Measurements from ENCODE around the gene RASGEF1C. TPM values are rescaled to one million over a fixed set of nuclear protein-coding genes. Genes with fewer than 3 reads are reported as not detected.

RASGEF1C gene
- total and polyA plus RNA-seq, 8 donors = 0.09 to 0.38 TPM; not detected in 6

GRCh38 chr5:180068519-180069090 is 140.4 kb downstream of the RASGEF1C start:
- TF ChIP-seq CTCF (IDR thresholded peaks at IDR 0.05) = no peak
- H3K27ac ChIP-seq = peak overlapping the region in 1 of 4 donors; percentile 95
- FAIRE-seq = no peak
- DNase-seq = no peak
- no peaks in the 10 kb centered on the region for H3K36me3 ChIP-seq
- H3K4me3 ChIP-seq = no peak overlapping the region
- WGBS, 2 donors = 14 to 23% methylated on average over 6 of the region's 6 CpGs
- ATAC-seq = no peak
- intact Hi-C loops (cut with DNase I) = no loop called here
- no peaks in the 10 kb centered on the region for H3K9me3 ChIP-seq
- H3K27me3 ChIP-seq = no peaks in the 10 kb centered on the region
- peaks cover 10 to 21% (median 16%) of the 10 kb centered on the region in 3 donors for H3K4me1 ChIP-seq

DNA sequence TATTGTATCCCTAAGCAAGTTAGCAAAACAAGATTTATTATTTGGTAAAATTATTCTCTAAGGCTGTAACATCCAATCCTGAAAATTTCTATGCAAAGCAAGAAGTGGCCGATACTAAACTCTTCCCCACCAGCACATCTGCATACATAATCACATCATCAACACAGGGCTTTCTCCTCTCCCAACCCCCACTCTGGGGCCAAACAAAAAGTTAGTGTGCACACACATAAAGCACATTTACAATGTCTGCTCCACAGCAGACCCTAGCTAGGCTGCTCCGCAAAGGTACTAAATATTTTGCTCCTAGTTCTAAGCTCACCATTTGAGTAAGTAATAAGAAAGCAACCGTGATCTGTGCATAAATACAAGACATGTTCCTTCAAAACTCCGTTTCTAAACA is 141.0 kb downstream of the RASGEF1C start:
- Histone ChIP-seq H3K4me3 (no peak overlapping the region), H3K9me3 (no peaks in the 10 kb centered on the region), H3K4me1 (peaks cover 10 to 21% (median 16%) of the 10 kb centered on the region in 3 donors), H3K27me3 (no peaks in the 10 kb centered on the region), H3K36me3 (no peaks in the 10 kb centered on the region), H3K27ac (no peak overlapping the region)
- no peak for ATAC-seq
- no peak for TF ChIP-seq CTCF (IDR thresholded peaks at IDR 0.05)
- intact Hi-C loops (cut with DNase I) = no loop called here
- DNase-seq = no peak
- FAIRE-seq = no peak
- WGBS, 2 donors = 46 to 55% methylated on average over 4 of the region's 4 CpGs

GRCh38 chr5:180060192-180060591 is 148.8 kb downstream of the RASGEF1C start:
- Histone ChIP-seq H3K9me3 (no peaks in the 10 kb centered on the region), H3K27ac (no peak overlapping the region), H3K27me3 (no peaks in the 10 kb centered on the region), H3K4me1 (no peaks in the 10 kb centered on the region), H3K4me3 (no peak overlapping the region), H3K36me3 (no peaks in the 10 kb centered on the region)
- FAIRE-seq (no peak), DNase-seq (no peak), ATAC-seq (peak in 1 of 4 donors; percentile 14)
- no peak for TF ChIP-seq CTCF (IDR thresholded peaks at IDR 0.05)
- intact Hi-C loops (cut with DNase I) = no loop called here
- WGBS, 2 donors = 47 to 66% methylated on average over 7 of the region's 7 CpGs

GRCh38 chr5:180059326-180059725 is 149.7 kb downstream of the RASGEF1C start:
- Histone ChIP-seq H3K4me1 (no peaks in the 10 kb centered on the region), H3K27ac (no peak overlapping the region), H3K4me3 (no peak overlapping the region), H3K36me3 (no peaks in the 10 kb centered on the region), H3K27me3 (no peaks in the 10 kb centered on the region), H3K9me3 (no peaks in the 10 kb centered on the region)
- TF ChIP-seq CTCF (IDR thresholded peaks at IDR 0.05) = no peak
- intact Hi-C loops (cut with DNase I) = loop anchor here in 1 of 3 donors (10.0 kb wide), 1 partner anchor 55 kb away; no protein-coding TSS in a partner anchor
- FAIRE-seq (no peak), DNase-seq (no peak), ATAC-seq (no peak)
- whole genome bisulfite sequencing, 2 donors = 85 to 87% methylated on average over 6 of the region's 6 CpGs

GRCh38 chr5:180056153-180056552 is 152.9 kb downstream of the RASGEF1C start:
- no peak for FAIRE-seq

More at GRCh38 chr5:180056153-180056552, 152.9 kb downstream of the RASGEF1C start:
- Histone ChIP-seq H3K27me3 (no peaks in the 10 kb centered on the region), H3K36me3 (no peaks in the 10 kb centered on the region), H3K27ac (no peak overlapping the region), H3K4me1 (no peaks in the 10 kb centered on the region), H3K4me3 (no peak overlapping the region), H3K9me3 (no peaks in the 10 kb centered on the region)
- DNase-seq (no peak), ATAC-seq (no peak)
- TF ChIP-seq CTCF (IDR thresholded peaks at IDR 0.05) = no peak
- WGBS, 2 donors = 94 to 100% methylated on average over 1 of the region's 1 CpG
- intact Hi-C loops (cut with DNase I) = loop anchor here in 1 of 3 donors (10.0 kb wide), 1 partner anchor 51 kb away; no protein-coding TSS in a partner anchor
